Stimulated activated naive CD8-positive, alpha-beta T cell treated with anti-CD3 and anti-CD28 coated beads, Interleukin-15, amount 100 ng/mL, for 72 hours (primary cell): ENCODE results near the gene ASB3.
"Not testable (repeated sequence)": the region's sequence is repeated elsewhere in the genome, so short reads cannot be mapped to it uniquely, and the experiment has no call there.

Experiments
- ATAC-seq: fragments of 150-1000 bp; cut with Tn5 transposase; 2 replicates; pipeline ENCODE4 v1.10.0; 2021; ENCODE audit warnings: mild to moderate bottlenecking, moderate library complexity
- DNase-seq, 2 donors: peaks; one replicate each; pipeline ENCODE4 v3.0.0; 2021 to 2022
- H3K27ac Mint-ChIP-seq, 2 donors: one replicate each; pipeline ENCODE4 v1.8.0; 2022; ENCODE audit warnings: mild to moderate bottlenecking in 2 of 2, mixed read lengths in 2 of 2, moderate library complexity in 2 of 2
- H3K27me3 Mint-ChIP-seq: one replicate; pipeline ENCODE4 v1.8.0; 2022; ENCODE audit warnings: mixed read lengths
- H3K4me1 Mint-ChIP-seq: one replicate; pipeline ENCODE4 v1.8.0; 2022; ENCODE audit warnings: mild to moderate bottlenecking, mixed read lengths
- H3K4me3 Mint-ChIP-seq, 2 donors: one replicate each; pipeline ENCODE4 v1.8.0; 2022; ENCODE audit warnings: mild to moderate bottlenecking in 2 of 2, mixed read lengths in 2 of 2, moderate library complexity in 1 of 2
- H3K9me3 Mint-ChIP-seq, 2 donors: one replicate each; pipeline ENCODE4 v1.8.0; 2022; ENCODE audit warnings: mixed read lengths in 2 of 2

The ASB3 gene

GRCh38 chr2:53767405-53768241 lies 19.1 kb downstream of the ASB3 start, which contains the start of gene CHAC2:
TSS of gene CHAC2 (plus strand) at chr2:53767804. CDS start at chr2:53767887, 83 bp downstream.
- peak within 1 kb of the TSS; percentile 98 to 99 for H3K27ac Mint-ChIP-seq
- ATAC-seq: peak; percentile 97
- no peaks in the 10 kb centered on the region for H3K9me3 Mint-ChIP-seq

DNA sequence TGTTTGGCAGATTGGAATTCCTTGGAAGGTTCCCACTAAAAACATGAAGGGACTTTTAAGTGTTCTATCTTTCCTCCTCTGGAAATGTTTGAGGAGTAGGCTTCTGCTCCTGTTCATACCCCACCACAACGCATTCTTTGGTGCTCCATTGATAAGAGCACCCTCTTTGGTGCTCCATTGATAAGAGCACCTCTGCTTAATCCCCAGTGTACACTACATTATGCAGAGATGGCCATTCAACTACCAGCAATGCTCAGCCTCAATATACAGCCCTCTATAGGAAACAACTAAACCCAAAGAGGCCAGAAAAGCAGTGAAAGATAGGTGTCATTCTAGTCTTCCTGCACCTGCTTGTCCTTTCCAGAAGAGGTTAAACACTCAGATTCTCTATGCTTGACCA lies 21.0 kb downstream of the ASB3 start:
- ATAC-seq (no peak), DNase-seq (no peak)
- Mint-ChIP-seq H3K27me3 (no peaks in the 10 kb centered on the region), H3K4me1 (peaks cover 31% of the 10 kb centered on the region), H3K27ac (no peak overlapping the region), H3K9me3 (no peaks in the 10 kb centered on the region), H3K4me3 (no peak overlapping the region)

More at GRCh38 chr2:53767405-53768241, 19.1 kb downstream of the ASB3 start, which contains the start of gene CHAC2:
- Mint-ChIP-seq H3K27me3 (no peaks in the 10 kb centered on the region), H3K4me3 (peak within 1 kb of the TSS; percentile 84 to 94), H3K4me1 (peaks cover 34% of the 10 kb centered on the region)
- DNase-seq: peak; percentile 82 to 89

DNA sequence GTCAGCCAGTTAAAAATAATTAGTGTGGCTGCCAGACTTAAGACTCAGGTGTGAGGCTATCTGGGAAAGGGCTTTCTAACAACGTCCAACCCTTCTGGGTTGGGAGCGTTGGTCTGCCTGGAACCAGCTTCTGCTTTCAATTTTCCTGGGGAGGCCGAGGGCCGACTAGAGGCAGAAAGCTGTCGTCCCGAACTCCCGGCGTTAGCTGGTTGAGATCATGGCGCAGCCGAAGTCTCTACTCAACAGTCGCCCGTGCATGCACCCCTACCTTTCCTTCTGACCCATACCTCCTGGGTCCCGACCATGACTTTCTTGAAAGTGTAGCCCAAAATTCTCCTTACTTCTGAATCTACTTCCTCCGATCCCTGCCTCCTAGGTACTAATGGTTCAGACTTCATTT lies 29.5 kb downstream of the ASB3 start:
- H3K27ac Mint-ChIP-seq, H3K4me3 Mint-ChIP-seq, H3K9me3 Mint-ChIP-seq, ATAC-seq, H3K27me3 Mint-ChIP-seq, DNase-seq: not testable (repeated sequence)
- H3K4me1 Mint-ChIP-seq: peaks cover 12% of the 10 kb centered on the region

DNA sequence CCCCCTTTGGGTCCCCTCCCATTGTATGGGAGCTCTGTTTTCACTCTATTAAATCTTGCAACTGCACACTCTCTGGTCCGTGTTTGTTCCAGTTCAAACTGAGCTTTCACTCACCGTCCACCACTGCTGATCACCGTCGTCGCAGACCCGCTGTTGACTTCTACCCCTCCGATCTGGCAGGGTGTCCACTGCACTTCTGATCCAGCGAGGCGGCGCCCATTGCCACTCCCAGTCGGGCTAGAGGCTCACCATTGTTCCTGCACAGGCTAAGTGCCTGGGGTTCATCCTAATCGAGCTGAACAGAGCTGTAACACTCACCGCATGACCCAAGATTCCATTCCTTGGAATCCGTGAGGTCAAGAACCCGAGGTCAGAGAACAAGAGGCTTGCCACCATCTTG lies 30.1 kb downstream of the ASB3 start:
- Mint-ChIP-seq H3K4me3 (no peak overlapping the region), H3K9me3 (no peaks in the 10 kb centered on the region), H3K27me3 (no peaks in the 10 kb centered on the region), H3K27ac (no peak overlapping the region), H3K4me1 (peaks cover 17% of the 10 kb centered on the region)
- ATAC-seq (no peak), DNase-seq (no peak)

- H3K27me3 Mint-ChIP-seq: no peaks in the 10 kb centered on the region
- DNase-seq: no peak
- no peaks in the 10 kb centered on the region for H3K9me3 Mint-ChIP-seq
- ATAC-seq: no peak
- no peak overlapping the region for H3K4me3 Mint-ChIP-seq
- no peak overlapping the region for H3K27ac Mint-ChIP-seq
- peaks cover 28% of the 10 kb centered on the region for H3K4me1 Mint-ChIP-seq
Observed at GRCh38 chr2:53755121-53755520, 31.6 kb downstream of the ASB3 start.

DNA sequence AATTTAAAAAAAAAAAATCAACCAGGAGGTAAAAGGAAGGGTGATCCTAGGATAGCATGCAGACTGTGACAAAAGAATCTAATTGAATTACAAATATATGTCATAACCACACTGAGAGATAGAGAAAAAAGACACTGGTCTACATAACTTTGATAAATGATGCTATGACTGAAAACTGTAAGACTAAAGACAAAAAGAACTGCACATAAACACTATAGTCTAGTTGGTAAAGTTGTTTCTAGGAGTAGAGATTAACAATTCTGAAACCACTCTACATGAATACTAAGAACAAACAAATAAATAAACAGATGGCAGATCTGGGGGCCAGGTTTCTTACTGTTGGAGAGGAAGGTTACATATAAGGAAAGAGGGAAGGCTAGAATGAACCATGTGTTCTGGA lies 33.7 kb downstream of the ASB3 start:
- Mint-ChIP-seq H3K4me3 (no peak overlapping the region), H3K4me1 (peaks cover 28% of the 10 kb centered on the region), H3K9me3 (no peaks in the 10 kb centered on the region), H3K27ac (peak overlapping the region in 1 of 2 donors; percentile 70), H3K27me3 (no peaks in the 10 kb centered on the region)
- no peak for DNase-seq
- ATAC-seq: peak; percentile 35

DNA sequence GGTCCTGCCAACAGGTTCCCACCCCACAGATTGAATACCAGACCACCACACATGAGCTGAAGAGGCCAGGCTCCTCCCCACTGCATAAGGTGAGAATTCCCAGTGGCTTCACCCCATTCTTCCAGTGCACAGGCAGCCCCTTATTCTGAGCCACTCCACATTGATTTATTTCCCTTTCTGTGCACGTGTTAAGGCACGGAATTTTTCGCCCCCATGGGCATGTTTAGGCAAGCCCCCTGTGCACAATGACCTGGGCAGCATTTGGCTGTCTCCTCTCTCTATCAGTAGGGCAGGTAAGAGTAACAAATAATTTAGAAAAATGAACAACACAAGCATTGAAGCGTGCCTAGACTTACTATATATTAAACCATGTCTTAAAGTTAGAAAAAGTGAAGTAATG lies 34.4 kb downstream of the ASB3 start:
- no peak for DNase-seq
- peaks cover 28% of the 10 kb centered on the region for H3K4me1 Mint-ChIP-seq
- H3K4me3 Mint-ChIP-seq: no peak overlapping the region
- peak overlapping the region in 1 of 2 donors; percentile 79 for H3K27ac Mint-ChIP-seq
- H3K27me3 Mint-ChIP-seq: no peaks in the 10 kb centered on the region
- H3K9me3 Mint-ChIP-seq: no peaks in the 10 kb centered on the region
- no peak for ATAC-seq

- peaks cover 28% of the 10 kb centered on the region for H3K4me1 Mint-ChIP-seq
- H3K9me3 Mint-ChIP-seq: no peaks in the 10 kb centered on the region
- no peak overlapping the region for H3K4me3 Mint-ChIP-seq
- H3K27me3 Mint-ChIP-seq: no peaks in the 10 kb centered on the region
- ATAC-seq: peak; percentile 97
- H3K27ac Mint-ChIP-seq: no peak overlapping the region
- no peak for DNase-seq
Observed at GRCh38 chr2:53751728-53752127, 35.0 kb downstream of the ASB3 start.

GRCh38 chr2:53750041-53750768 lies 36.5 kb downstream of the ASB3 start:
- H3K27ac Mint-ChIP-seq: no peak overlapping the region
- no peak overlapping the region for H3K4me3 Mint-ChIP-seq
- H3K27me3 Mint-ChIP-seq: no peaks in the 10 kb centered on the region
- no peak for ATAC-seq
- DNase-seq: no peak
- H3K4me1 Mint-ChIP-seq: peaks cover 31% of the 10 kb centered on the region
- no peaks in the 10 kb centered on the region for H3K9me3 Mint-ChIP-seq

- ATAC-seq: no peak
- Mint-ChIP-seq H3K27ac (no peak overlapping the region), H3K4me3 (no peak overlapping the region), H3K4me1 (peaks cover 18% of the 10 kb centered on the region), H3K27me3 (no peaks in the 10 kb centered on the region), H3K9me3 (no peaks in the 10 kb centered on the region)
- DNase-seq: no peak
Observed at GRCh38 chr2:53744395-53745065, 42.2 kb downstream of the ASB3 start.

DNA sequence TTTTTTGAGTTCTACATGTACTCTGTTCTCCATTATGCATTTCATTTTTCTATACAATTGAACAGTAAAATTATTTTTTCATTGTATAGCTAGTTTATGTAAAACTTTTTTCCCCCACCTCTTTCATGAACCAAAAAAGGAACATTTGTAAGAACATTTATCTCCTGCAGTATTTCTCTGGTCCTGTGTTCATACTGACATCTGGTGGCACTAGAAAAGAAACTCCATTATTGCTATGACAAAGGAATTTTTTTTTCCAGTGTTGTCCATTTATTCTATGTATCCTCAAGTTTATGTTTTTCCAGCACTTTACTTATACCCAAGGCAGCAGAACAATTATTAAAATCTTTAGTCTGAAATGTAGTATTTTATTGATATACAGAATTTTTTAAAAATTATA lies 46.6 kb downstream of the ASB3 start:
- no peak for DNase-seq
- Mint-ChIP-seq H3K9me3 (no peaks in the 10 kb centered on the region), H3K27me3 (no peaks in the 10 kb centered on the region), H3K4me3 (no peak overlapping the region), H3K4me1 (peaks cover 21% of the 10 kb centered on the region), H3K27ac (no peak overlapping the region)
- ATAC-seq: no peak

DNA sequence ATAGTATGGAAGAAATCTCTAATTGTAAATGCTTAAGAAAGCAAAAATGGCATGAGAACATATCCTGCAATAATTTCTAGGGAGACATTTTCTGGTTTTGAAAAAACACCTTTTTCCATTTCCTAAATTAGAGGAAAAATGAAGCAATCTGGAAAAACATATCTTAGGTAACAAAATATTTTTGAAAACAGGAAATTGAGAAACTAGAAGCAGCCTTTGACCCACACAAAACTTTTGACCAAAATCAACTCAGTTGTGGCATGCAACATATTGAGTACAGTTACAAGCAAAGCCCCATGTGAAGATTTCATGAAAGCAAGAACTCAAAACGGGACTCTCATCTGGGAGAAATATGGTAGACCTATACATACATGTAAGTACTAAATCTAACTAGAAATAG lies 47.7 kb downstream of the ASB3 start:
- Mint-ChIP-seq H3K27ac (no peak overlapping the region), H3K4me1 (peaks cover 20% of the 10 kb centered on the region), H3K9me3 (no peaks in the 10 kb centered on the region), H3K4me3 (no peak overlapping the region), H3K27me3 (no peaks in the 10 kb centered on the region)
- ATAC-seq: no peak
- DNase-seq: no peak

DNA sequence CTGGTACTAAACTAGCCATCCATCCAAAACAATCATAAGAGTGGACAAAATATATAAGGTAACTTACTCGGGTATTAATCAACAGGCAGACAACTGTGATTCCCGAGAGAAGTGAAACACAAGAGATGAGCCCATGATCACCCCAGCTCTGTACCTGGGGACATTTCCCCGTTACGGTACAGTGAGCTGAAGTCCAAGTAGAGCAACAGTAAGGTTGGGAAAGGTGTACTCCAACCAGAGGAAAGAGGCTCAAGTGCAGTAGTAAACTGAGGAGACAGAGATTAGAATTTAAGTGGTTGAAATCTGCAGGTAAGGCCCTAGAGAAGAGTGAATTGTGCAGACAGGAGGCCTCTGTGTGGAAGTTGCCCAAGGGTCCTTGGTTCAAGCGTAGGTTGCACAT lies 49.7 kb downstream of the ASB3 start:
- no peaks in the 10 kb centered on the region for H3K9me3 Mint-ChIP-seq
- peaks cover 12% of the 10 kb centered on the region for H3K4me1 Mint-ChIP-seq
- H3K4me3 Mint-ChIP-seq: no peak overlapping the region
- ATAC-seq (no peak), DNase-seq (no peak)
- H3K27ac Mint-ChIP-seq: no peak overlapping the region
- H3K27me3 Mint-ChIP-seq: no peaks in the 10 kb centered on the region

DNA sequence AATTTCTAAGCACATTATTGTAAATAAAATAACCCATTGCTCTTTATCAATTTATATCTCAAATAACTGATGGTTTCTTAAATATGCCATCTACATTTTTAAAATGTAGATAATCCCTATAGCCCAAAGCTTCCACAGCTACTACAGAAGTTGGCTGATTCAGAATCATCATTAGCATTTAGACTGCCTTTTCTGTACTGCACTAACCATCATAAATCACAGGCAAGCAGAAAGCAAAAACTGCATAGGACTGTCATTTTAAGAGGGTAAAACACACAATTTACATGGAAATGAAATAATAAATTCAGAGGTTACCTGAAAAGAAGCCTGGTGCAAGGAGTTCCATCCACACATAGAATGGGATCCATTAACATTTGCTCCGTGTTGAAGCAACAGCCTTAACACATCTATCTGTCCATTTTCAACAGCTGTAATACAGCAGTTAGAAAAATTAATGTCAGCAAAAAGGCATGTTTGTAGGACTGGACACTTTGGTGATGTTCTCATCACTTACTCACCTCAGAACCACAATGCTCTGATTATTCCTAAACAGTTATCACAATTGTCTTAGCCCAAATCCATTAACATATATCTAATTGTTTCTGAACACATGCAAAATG lies 57.5 kb downstream of the ASB3 start:
- Mint-ChIP-seq H3K9me3 (peaks cover 0 to 6% of the 10 kb centered on the region in 2 donors), H3K27me3 (no peaks in the 10 kb centered on the region), H3K4me3 (no peak overlapping the region), H3K4me1 (peaks cover 5% of the 10 kb centered on the region), H3K27ac (no peak overlapping the region)
- DNase-seq (no peak), ATAC-seq (no peak)

DNA sequence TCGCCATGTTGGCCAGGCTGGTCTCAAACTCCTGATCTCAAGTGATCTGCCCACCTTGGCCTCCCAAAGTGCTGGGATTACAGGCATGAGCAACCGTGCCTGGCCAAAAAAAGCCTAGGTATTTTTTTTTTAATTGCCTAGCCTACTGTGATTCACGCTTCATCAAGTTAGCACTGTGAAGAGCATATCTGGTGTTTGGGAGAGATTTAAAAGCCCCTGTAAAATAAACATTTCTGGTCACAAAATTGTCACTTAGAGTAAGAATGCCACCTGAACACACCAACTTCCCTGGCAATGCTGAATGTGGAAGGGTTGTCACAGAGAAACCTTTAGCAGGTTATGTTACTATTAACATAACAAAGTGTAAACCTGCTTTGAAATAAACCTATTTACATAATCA lies 58.8 kb downstream of the ASB3 start:
- DNase-seq (no peak), ATAC-seq (no peak)
- Mint-ChIP-seq H3K4me3 (no peak overlapping the region), H3K27ac (peak overlapping the region in 1 of 2 donors; percentile 27), H3K9me3 (peaks cover 0 to 6% of the 10 kb centered on the region in 2 donors), H3K4me1 (peaks cover 8% of the 10 kb centered on the region), H3K27me3 (no peaks in the 10 kb centered on the region)
